ENCODE measurements around the gene DDX55.

The DDX55 gene

DNA sequence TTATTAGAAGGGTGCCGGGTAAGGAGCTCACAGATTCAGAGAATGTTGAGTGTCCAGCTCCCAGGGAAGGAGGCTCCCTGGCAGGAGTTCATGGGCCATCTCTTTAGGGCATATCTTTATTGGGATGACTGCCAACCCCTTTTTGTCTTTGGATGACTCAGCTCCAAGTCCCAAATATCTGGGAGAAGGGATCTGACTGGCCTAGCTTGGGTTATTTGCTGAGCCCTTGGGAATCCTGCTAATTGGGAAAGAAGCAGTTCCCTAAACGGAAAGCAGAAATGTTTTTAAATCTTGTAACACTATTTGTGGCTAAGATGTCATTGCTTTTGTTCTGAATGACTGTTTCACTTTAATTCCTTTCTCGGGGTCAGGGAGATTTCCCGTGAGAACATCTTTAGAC, 12.6 kb downstream of the DDX55 start:
- no peak for DNase-seq (ENCODE audit: low read depth)

DNA sequence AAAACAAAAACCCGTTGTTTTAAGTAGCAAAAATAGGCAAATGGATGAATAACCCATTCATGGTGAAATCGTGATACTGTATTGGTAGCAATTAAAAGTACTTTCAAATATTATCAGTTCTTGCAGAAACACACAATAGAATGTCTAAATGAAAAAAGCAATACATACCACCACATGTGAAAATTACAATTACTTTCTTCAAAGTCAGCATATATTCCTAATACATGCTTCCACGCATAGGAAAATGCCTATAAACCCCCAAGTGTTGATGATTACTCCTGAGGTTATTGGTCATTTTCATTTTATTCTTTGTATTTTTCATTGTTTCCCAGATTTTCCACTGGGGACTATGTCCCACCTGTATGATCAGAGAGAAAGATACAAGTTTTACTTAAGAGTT, 15.2 kb downstream of the DDX55 start:
- no peak for DNase-seq (ENCODE audit: low read depth)

DNA sequence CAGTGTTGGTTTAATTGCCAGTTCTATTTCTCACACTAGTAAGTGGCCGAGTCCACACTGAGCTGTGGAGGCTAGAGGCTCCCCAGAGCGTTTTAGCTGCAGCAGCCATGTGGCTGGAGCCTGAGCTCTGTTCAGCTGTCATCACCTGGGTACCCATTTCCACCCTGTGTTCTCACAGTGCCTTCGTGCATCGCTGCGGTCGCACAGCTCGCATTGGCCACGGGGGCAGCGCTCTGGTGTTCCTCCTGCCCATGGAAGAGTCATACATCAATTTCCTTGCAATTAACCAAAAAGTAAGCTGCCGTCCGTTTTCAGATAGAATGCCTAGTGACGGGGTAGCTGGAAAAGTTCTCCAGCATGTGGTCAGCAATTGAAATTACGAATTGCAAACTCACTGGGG, 15.7 kb downstream of the DDX55 start:
- no peak for DNase-seq (ENCODE audit: low read depth)

DNA sequence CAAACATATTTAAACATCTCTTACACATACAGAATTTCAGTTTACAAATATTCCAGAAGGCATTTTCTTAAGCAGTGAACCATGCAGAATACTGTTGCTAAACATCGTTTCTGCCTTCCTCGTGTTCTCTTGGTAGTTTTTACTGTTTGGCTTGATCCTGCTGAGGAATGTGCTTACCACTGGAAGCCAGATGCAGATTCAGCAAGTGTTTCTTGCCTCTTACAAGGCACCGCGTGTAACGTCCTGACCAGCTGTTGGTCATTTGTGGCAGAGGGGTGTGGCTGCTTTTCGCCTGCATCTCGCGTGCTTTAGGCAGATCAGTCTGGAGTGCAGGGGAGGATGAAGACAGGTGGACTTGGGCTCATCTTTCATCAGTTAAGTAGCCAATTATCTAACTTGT, 19.2 kb downstream of the DDX55 start:
- no peak for DNase-seq (ENCODE audit: low read depth)

DNA sequence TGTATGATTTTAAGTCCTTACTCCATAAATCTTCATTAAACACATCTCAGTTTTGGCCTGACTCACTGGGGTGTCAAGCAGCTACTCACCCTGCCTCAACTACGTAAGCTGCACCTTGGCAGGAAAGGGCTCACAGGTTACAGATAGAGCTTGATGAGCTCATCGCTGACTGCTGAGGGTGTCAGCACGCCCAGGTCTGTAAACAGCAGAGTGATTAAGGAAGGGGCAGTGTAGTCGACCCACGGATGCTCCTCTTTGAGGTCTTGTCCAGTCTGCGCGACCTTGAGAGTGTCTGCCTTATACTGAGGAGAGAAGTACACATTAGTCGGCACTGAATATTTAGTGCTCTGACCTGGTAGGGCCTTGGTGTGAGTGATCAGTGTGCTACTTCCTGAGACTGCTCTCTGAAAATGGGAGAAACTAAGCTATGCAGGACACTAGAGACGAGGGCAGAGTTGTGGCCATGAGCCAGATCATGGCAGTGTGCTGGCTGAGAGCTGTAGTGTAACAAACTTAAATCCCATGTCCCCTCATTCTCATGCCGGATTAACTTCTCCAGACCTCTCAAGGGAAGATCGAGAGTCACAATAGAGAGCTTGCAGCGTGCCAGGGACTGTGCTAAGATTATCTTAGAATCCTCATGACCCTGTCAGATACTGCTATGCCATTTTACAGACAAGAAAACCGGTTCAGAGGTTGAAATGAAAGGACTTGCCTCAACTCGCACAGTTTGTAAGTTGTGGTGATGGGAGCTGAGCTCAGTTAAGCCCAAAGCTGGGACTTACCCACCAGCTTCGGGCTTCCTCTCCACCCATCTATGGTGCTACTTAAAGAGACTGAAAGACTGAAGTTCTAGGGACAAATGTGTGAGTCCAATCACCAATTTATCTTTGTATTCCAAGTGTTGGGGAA, 20.0 kb downstream of the DDX55 start:
- no peak for DNase-seq (ENCODE audit: low read depth)

DNA sequence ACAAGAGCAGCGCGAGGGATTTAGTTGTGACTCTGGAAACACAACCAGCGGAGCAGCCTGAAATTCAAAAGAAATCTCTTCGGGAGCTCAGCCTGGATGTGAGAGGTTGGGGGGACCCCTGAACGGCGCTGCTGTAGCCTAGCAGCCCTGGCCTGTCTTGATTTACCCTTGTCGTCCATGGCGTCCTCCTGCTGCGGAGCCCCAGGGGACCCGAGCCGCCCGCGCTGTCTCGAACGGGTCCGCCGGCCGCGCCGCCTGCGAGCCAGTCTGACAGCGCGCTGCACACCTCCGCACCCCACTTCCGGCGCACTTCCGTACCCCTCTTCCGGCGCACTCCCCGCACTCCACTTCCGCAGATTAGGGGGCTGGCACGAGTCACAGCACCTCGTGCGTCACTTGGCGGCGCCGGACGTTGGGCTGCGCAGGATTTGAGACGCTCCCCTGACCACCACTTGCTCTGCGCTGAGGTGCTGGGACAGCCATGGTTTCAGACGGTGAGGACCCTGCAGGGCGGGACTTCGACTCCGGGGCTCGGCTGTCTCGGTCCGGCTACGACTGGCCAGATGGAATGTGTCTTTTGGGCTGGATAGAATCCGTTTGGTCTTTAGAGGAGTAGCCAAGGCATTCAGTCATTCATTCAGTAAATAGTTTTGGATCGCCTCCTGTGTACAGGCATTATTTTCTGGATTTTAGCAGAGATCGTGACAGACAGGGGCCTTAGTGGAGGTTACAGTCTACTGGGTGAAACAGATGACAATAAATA, 31.7 kb downstream of the DDX55 start, which contains the start of the genes EIF2B1 and GTF2H3:
Gene EIF2B1 (minus strand): TSS at position 308 of the 763 bp plus-strand sequence. CDS start 129 bp downstream, at position 179.
Gene GTF2H3 (plus strand): TSS at position 451 of the 763 bp plus-strand sequence. CDS start 31 bp downstream, at position 482.
- peak; percentile 94 for DNase-seq (ENCODE audit: low read depth)

DNA sequence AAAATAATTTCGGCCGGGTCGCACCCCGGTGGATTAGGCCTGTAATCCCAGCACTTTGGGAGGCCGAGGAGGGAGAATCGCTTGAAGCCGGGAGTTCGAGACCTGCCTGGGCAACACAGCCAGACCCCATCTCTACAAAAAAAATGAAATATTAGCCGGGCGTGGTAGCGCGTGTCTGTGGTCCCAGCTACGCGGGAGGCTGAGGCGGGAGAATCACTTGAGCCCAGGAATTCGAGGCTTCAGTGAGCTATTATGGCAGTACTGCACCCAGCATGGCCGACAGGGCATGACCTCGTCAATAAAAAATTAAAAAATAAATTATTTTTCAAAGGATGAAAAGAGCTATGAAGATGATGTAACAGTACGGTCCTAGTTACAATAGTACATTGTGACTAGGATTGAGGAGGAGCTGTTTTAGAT, 32.3 kb downstream of the DDX55 start:
- no peak for DNase-seq (ENCODE audit: low read depth)

DNA sequence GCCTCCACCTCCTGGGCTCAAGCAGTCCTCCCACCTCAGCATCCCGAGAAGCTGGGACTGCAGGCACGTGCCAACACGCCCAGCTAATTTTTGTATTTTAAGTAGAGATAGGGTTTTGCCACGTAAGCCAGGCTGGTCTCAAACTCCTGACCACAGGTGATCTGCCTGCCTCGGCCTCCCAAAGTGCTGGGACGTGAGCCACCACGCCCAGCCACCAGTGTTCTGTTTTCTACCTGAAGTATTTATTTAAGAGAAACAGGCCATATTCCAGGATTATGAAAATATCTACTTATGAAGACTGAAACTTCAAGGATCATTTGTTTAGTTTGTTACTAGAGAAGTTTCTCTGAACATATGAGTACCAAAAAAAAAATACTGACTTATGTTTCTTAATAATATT, 42.0 kb downstream of the DDX55 start:
- no peak for DNase-seq (ENCODE audit: low read depth)

DNA sequence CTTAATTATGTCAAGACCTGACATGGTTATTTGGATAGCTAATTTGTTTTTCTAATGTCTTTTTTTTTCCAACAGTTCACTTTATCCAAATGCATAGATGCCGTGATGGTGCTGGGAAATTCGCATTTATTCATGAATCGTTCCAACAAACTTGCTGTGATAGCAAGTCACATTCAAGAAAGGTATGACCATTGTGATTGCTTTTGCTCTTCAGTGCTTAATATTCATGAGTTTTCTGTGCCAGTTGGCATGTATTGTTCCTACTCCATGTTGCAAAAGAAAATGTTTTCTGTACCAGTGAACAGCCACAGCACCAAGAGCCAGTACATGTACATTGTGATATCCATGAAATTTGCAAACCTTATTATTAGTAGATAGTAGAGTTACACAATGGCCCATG, 43.5 kb downstream of the DDX55 start:
- DNase-seq (ENCODE audit: low read depth): no peak

DNA sequence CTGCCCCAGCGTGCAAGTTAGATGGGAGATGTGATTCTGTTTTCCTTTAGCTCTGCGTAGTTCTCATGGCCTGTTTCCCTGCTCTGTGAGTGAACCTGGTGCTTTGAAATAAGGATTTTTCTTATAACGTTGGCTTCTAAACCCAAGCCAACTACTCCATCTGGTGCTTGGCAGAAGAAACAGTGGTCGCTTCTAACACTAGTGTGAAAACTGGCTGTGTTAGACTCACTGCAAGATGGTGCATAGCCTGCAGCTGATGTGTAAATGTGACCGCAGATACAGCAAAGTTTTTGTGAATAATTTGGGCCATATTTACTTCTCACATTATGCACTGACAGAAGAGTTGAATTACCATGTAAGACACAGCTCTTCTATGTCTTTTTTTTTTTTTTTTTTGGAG, 44.0 kb downstream of the DDX55 start:
- DNase-seq (ENCODE audit: low read depth): no peak

DNA sequence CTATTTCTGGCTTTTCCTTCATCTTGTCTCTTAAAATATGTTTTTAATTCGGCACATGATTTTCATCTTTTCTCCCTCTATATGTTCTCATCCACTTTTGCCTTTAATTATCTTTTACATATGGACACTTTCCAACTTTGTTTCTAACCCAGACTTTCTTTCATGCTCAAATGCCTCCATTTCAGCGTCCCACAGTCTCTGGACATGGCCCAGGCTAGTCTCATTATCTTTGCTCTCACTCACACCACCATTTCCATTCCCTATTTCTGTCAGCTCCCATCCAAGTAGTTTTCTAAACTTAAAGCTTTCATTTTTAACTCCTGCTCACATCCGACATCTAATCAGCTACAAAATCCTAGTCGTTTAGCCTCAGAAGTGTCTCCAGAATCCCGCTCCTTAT, 46.5 kb downstream of the DDX55 start:
- DNase-seq (ENCODE audit: low read depth): no peak

DNA sequence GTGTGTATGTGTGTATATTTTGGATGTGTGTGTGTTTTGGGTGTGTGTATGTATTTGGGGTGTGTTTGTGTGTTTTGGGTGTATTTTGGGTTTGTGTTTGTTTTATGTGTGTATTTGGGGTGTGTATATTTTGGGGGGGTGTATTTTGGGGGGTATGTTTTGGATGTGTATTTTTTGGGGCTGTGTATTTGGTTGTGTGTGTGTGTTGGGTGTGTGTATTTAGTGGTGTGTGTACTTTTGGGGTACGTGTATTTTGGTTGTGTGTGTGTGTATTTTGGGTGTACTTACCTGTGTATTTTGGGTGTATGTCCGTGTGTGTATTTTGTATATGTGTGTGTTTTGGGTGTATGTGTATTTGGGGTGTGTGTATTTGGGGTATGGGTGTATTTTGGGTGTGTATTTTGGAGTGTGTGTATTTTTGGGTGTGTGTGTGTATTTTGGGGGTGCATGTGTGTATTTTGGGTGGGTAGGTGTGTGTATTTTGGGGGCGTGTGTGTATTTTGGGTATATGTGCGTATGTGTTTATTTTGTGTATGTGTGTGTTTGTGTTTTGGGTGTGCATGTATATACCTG, 52.3 kb downstream of the DDX55 start:
- no peak for DNase-seq (ENCODE audit: low read depth)

DNA sequence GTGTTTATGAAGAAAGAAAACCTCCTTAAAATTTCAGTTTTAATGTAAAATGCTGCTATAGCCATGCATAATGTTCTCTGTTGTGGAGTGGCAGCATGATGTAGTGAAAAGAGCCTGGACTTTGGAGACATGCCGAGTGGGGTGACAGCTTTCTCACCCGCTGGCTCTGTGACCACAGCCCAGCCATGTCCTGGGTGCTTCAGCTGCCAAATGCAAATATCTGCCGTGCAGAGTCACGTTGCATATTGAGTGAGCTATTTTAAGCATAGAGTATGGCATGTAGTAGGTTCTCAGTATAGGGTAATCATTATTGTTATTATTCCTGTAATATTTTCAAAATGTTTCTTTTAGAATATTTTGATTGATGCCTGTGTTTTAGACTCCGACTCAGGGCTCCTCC, 53.5 kb downstream of the DDX55 start:
- DNase-seq (ENCODE audit: low read depth): no peak

DNA sequence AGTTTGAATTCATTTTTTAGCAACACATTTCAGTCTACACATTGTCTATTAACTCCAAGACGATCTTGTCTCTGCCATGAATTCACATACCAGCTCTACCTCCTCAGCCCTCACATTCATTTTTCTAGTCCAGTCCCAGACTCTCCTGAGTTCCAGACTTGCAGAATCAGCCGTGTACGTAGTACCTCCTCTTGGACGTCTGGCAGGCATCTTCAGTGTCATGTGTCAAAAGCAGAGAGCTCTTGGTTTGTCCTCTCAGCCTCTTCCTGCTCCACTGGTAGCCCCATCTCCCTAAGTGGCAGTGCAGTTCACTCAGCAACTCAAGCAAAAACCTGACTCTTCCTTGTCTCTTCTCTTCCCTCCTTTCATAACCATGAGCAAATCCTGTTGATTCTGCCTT, 54.5 kb downstream of the DDX55 start:
- DNase-seq (ENCODE audit: low read depth): no peak

DNA sequence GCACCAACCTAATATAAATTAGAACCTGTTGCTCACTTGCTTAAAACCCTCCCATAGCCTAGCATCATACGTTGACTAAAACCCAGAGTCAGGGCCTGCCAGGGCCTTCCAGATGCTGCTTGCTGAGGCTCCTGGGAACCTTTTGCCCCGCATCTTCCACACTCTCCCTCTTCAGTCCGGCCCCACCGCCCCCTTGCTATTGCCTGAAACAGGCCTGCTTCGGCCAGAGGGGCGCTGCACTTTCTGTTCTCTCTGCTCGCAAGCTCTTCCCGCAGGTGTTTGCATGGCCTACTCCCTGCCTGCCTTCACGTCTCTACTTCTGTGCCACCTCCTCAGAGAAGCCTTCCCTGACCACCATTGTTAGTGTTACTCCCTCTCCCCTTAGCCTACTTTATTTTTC, 55.3 kb downstream of the DDX55 start:
- DNase-seq (ENCODE audit: low read depth): no peak

DNA sequence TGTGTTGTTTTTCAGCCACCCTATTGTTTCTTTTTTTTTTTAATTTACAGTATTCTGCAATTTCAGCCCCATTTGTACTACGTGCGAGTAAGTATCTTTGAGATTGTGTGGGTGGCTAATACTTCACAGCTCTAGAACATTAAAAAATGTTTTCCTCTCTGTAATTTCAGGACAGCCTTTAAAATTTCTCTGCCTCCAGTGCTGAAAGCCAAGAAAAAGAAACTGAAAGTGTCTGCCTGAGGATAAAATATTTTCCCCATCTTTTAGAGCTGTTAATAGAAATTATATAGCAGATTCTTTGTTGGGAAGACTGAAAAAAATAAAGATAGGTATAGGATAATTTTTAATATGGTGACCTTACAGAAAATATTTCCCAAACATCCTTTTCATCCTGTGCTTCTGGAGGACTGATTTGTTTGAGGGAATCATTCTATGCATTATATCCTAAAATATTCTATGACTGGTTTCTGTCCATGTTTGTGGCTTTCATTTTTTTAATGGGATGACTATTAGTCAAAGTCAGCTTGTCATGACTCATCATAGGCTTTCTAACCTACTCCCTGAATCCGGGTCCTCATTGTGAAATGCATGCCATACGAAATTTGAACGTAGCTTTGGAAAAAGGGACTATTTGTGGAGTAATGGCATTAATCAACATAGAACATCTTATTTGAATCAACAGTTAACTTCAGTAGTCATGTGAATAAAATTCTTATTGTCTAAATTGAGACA, 58.3 kb downstream of the DDX55 start:
- DNase-seq (ENCODE audit: low read depth): no peak

DNA sequence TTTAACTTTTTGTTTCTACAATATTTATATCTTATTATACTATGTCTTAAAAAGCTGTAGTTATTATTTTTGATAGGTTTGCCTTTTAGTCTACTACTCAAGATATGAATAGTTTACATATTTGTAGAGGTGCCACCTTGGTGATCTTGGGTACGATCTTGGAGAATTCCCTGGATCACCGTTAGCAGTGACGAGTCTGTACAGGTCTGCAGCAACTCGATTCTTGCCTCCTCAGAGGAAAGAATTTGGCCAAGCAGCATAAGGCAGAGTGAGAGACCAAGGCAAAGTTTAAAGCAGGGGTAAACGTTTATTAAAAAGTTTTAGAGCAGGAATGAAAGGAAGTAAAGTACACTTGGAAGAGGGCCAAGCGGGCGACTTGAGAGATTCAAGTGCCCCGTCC, 65.9 kb downstream of the DDX55 start:
- DNase-seq (ENCODE audit: low read depth): no peak

All from T-helper 22 cell (primary cell).